Stimulated activated CD8-positive, alpha-beta memory T cell treated with anti-CD3 and anti-CD28 coated beads, Interleukin-7, amount 100 ng/mL, for 48 hours (primary cell): ENCODE results near the gene LRCH4.

Experiments
- DNase-seq, 2 donors: peaks; one replicate each; pipeline ENCODE4 v3.0.0-alpha.2; 2020; ENCODE audit warnings: low read depth in 1 of 2; ENCODE audit errors: extremely low read depth in 1 of 2

LRCH4 gene

GRCh38 chr7:100583132-100584053 lies 2.5 kb downstream of the LRCH4 start:
- DNase-seq: peak; percentile 55 to 76

- no peak for DNase-seq
Measured at GRCh38 chr7:100582650-100583049, 3.3 kb downstream of the LRCH4 start.

- DNase-seq: no peak
Measured at GRCh38 chr7:100582041-100582579, 3.8 kb downstream of the LRCH4 start.

GRCh38 chr7:100580466-100581283 lies 5.3 kb downstream of the LRCH4 start:
- DNase-seq: no peak

- no peak for DNase-seq
Measured at GRCh38 chr7:100578246-100579183, 7.4 kb downstream of the LRCH4 start.

GRCh38 chr7:100577507-100577906 lies 8.4 kb downstream of the LRCH4 start:
- DNase-seq: no peak

- DNase-seq: no peak
Measured at GRCh38 chr7:100577103-100577502, 8.8 kb downstream of the LRCH4 start.

GRCh38 chr7:100576384-100576993 lies 9.4 kb downstream of the LRCH4 start:
- no peak for DNase-seq

- no peak for DNase-seq
Measured at GRCh38 chr7:100575746-100576383, 10.1 kb downstream of the LRCH4 start.

GRCh38 chr7:100575206-100575631 lies 10.7 kb downstream of the LRCH4 start:
- no peak for DNase-seq

GRCh38 chr7:100574362-100575205 lies 11.3 kb downstream of the LRCH4 start:
- DNase-seq: no peak

- no peak for DNase-seq
Measured at GRCh38 chr7:100573691-100574361, 12.1 kb downstream of the LRCH4 start, which contains the start of gene SAP25. Gene SAP25 (minus strand): TSS chr7:100573900. CDS start chr7:100573742, 158 bp downstream.

- no peak for DNase-seq
Measured at GRCh38 chr7:100572949-100573675, 12.8 kb downstream of the LRCH4 start.

- DNase-seq: no peak
Measured at GRCh38 chr7:100572281-100572948, 13.5 kb downstream of the LRCH4 start.

GRCh38 chr7:100571829-100572116 lies 14.2 kb downstream of the LRCH4 start:
- no peak for DNase-seq

GRCh38 chr7:100570954-100571828 lies 14.7 kb downstream of the LRCH4 start:
- no peak for DNase-seq
